CD4-positive, alpha-beta T cell (primary cell): ENCODE data around the gene POLG2. TPM values are rescaled to one million over a fixed set of nuclear protein-coding genes. Genes with fewer than 3 reads are reported as not detected.

ENCODE experiments used
- ATAC-seq: fragments of 200-7000 bp; cut with Tn5 transposase; one replicate; pipeline ENCODE4 v1.10.0; 2022; ENCODE audit warnings: mild to moderate bottlenecking; ENCODE audit not compliant: poor library complexity
- CTCF ChIA-PET: fragments of 350-600 bp; sonication (Branson Sonifier 250); formaldehyde crosslinking; loops from one replicate; lab custom pipeline; 2021; ENCODE audit warnings: antibody characterized with exemption, inconsistent platforms; lab: Charles Lee
- POLR2A ChIA-PET: fragments of 350-600 bp; sonication (Branson Sonifier 250); formaldehyde crosslinking; loops from one replicate; lab custom pipeline; 2021; ENCODE audit warnings: antibody characterized with exemption, inconsistent platforms; lab: Charles Lee
- DNase-seq, 14 experiments: peaks; one replicate each; pipeline ENCODE4 v3.0.0-alpha.2; 2013 to 2020; ENCODE audit warnings: mixed read lengths in 2 of 14
- H3K27ac ChIP-seq, 2 donors: one replicate each; pipeline versions ENCODE4 v1.5.1 to v1.7.0; 2013; ENCODE audit warnings: low read length in 2 of 2, low read depth in 1 of 2, mild to moderate bottlenecking in 1 of 2
- H3K27me3 ChIP-seq, 2 experiments: 1 replicate in 1 of 2; 2 replicates in 1 of 2; pipeline versions ENCODE4 v1.6.1 to v1.7.0; 2013; ENCODE audit warnings: low read length in 2 of 2, control low read depth in 1 of 2, mild to moderate bottlenecking in 1 of 2, moderate library complexity in 1 of 2; ENCODE audit not compliant: insufficient read depth in 2 of 2, control insufficient read depth in 1 of 2
- H3K36me3 ChIP-seq: one replicate; pipeline ENCODE4 v1.6.1; 2013; ENCODE audit warnings: low read length, control low read depth; ENCODE audit not compliant: insufficient read depth
- H3K4me1 ChIP-seq: one replicate; pipeline ENCODE4 v1.6.1; 2013; ENCODE audit warnings: low read length, control low read depth; ENCODE audit not compliant: insufficient read depth
- H3K4me3 ChIP-seq: one replicate; pipeline ENCODE4 v1.5.1; 2013; ENCODE audit warnings: mild to moderate bottlenecking, low read length, moderate library complexity
- H3K9me3 ChIP-seq, 2 experiments: 1 replicate in 1 of 2; 2 replicates in 1 of 2; pipeline versions ENCODE4 v1.6.1 to v1.7.0; 2013; ENCODE audit warnings: low read length in 2 of 2, mild to moderate bottlenecking in 2 of 2, control low read depth in 1 of 2, moderate library complexity in 1 of 2; ENCODE audit not compliant: control insufficient read depth in 1 of 2, insufficient read depth in 1 of 2
- H3K27ac Mint-ChIP-seq: one replicate; pipeline ENCODE4 v1.8.0; 2020; ENCODE audit warnings: mixed read lengths
- H3K27me3 Mint-ChIP-seq: one replicate; pipeline ENCODE4 v1.8.0; 2021; ENCODE audit warnings: mixed read lengths
- H3K36me3 Mint-ChIP-seq: one replicate; pipeline ENCODE4 v1.8.0; 2021; ENCODE audit warnings: low read depth, mixed read lengths
- H3K4me1 Mint-ChIP-seq: one replicate; pipeline ENCODE4 v1.8.0; 2021; ENCODE audit warnings: low read depth, mixed read lengths
- H3K4me3 Mint-ChIP-seq: one replicate; pipeline ENCODE4 v1.8.0; 2020; ENCODE audit warnings: mild to moderate bottlenecking, mixed read lengths
- H3K9me3 Mint-ChIP-seq: one replicate; pipeline ENCODE4 v1.8.0; 2020; ENCODE audit warnings: mixed read lengths
- intact Hi-C, 2 experiments: fragments of 100-400 bp; cut with DNase I in 1 of 2; cut with micrococcal nuclease in 1 of 2; formaldehyde crosslinking; loops; one replicate each; pipeline versions ENCODE4 v1.15.1 to v1.9.0; 2023 to 2025; cut with DNase I, micrococcal nuclease
- total RNA-seq, 174 experiments: library from RNA in 2 of 174; stranded (reverse) in 2 of 174; gene quantifications; one replicate each; pipeline ENCODE4 v1.2.3 and lab custom pipeline; 2021 to 2026
- TF ChIP-seq, protein P1 (sequence below): fragments of 200-600 bp; IDR thresholded peaks from one replicate; pipeline ENCODE4 v1.8.0; 2022; ENCODE audit warnings: antibody characterized with exemption, mild to moderate bottlenecking

The POLG2 gene
- total RNA-seq, 2 experiments from 2014 or later, result 32.8 to 34.1 TPM

- POLR2A ChIA-PET, result interaction anchor here (0.9 to 10.7 kb wide), 4 partner anchors 5 to 152 kb away, joined by 3 to 453 read pairs (median 4); partner anchors contain the start of genes CEP95 and DDX5
- ATAC-seq, result no peak
- CTCF ChIA-PET, result interaction anchor here (0.6 kb wide), 1 partner anchor 60 kb away, joined by 3 read pairs; no protein-coding TSS in a partner anchor
- Mint-ChIP-seq H3K27ac (peak overlapping the region; percentile 99), H3K4me1 (peaks cover 92% of the 10 kb centered on the region), H3K36me3 (peaks cover 91% of the 10 kb centered on the region), H3K4me3 (peak overlapping the region; percentile 6), H3K9me3 (no peaks in the 10 kb centered on the region), H3K27me3 (no peaks in the 10 kb centered on the region)
- H3K9me3 ChIP-seq, result no peaks in the 10 kb centered on the region
- H3K36me3 ChIP-seq, result peaks cover 72% of the 10 kb centered on the region
- no peaks in the 10 kb centered on the region for H3K27me3 ChIP-seq
- peaks cover 48% of the 10 kb centered on the region for H3K4me1 ChIP-seq
- intact Hi-C loops, result loop anchor here (5.0 to 10.0 kb wide), 5 partner anchors 178 to 725 kb away; partner anchors contain the start of genes CCDC47 (in 1 of the 2), DDX42 (in 1 of the 2), ICAM2 (in 1 of the 2) and TEX2 (in 1 of the 2)
- TF ChIP-seq, protein P1, sequence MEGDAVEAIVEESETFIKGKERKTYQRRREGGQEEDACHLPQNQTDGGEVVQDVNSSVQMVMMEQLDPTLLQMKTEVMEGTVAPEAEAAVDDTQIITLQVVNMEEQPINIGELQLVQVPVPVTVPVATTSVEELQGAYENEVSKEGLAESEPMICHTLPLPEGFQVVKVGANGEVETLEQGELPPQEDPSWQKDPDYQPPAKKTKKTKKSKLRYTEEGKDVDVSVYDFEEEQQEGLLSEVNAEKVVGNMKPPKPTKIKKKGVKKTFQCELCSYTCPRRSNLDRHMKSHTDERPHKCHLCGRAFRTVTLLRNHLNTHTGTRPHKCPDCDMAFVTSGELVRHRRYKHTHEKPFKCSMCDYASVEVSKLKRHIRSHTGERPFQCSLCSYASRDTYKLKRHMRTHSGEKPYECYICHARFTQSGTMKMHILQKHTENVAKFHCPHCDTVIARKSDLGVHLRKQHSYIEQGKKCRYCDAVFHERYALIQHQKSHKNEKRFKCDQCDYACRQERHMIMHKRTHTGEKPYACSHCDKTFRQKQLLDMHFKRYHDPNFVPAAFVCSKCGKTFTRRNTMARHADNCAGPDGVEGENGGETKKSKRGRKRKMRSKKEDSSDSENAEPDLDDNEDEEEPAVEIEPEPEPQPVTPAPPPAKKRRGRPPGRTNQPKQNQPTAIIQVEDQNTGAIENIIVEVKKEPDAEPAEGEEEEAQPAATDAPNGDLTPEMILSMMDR, result no peak
- no peak overlapping the region for H3K4me3 ChIP-seq
- H3K27ac ChIP-seq, result no peak overlapping the region
- DNase-seq, result peak in 2 of 14 experiments; percentile 37 to 43
Measured at GRCh38 chr17:64499805-64500486, 3.1 kb upstream of the POLG2 start.

DNA sequence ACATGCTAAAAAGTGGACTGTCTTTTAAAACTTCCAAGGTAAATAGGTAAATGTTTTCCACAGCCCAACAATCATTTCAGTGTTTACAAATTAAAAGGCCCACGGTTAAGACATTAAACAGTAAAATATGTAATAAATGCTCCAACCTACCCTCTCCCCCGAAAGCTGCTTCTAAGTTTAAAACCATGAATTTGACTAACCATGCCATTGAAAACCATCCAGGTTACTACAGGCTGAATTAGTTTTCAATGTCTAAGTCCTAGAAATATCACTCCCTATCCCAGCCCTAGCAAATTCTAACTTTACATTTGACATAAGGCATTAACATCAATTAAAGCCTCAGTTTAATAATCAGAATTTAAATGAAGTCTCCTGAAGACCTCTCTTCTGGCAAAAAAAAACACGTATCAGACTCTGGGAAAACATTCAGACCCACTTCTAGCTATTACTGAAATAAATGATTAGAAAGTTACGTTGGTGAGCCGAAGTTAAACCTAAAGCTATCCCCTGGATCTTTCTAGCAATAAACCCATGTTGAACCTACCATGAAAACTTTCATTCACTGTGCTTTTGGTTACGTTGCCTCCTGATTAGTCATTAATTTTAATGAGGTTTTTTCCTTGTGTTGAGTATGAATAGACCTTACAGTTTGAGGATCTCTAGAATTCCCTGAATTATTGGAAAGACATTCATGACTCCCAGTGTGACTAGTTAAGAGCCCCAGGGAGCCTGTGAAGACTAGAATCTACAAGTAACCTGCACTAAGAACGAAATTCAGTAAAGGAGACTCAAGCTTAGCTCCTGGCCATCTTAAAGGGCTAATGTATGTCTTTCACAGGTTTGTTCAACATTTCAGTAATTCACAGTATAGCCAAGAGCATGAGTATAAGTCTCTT, 1.7 kb upstream of the POLG2 start:
- Histone ChIP-seq H3K36me3 (peaks cover 59% of the 10 kb centered on the region), H3K4me1 (peaks cover 43% of the 10 kb centered on the region), H3K9me3 (no peaks in the 10 kb centered on the region), H3K27ac (no peak overlapping the region), H3K27me3 (no peaks in the 10 kb centered on the region), H3K4me3 (no peak overlapping the region)
- ATAC-seq, result no peak
- DNase-seq, result peak in 2 of 14 experiments; percentile 29 to 37
- intact Hi-C loops, result loop anchor here (5.0 to 10.0 kb wide), 3 partner anchors 176 to 724 kb away; partner anchors contain the start of genes CCDC47 (in 1 of the 2), DDX42 (in 1 of the 2) and TEX2 (in 1 of the 2)
- Mint-ChIP-seq H3K9me3 (no peaks in the 10 kb centered on the region), H3K27ac (peak overlapping the region; percentile 99), H3K36me3 (peaks cover 87% of the 10 kb centered on the region), H3K4me3 (peak overlapping the region; percentile 100), H3K4me1 (peaks cover 92% of the 10 kb centered on the region), H3K27me3 (no peaks in the 10 kb centered on the region)
- ChIA-PET POLR2A (interaction anchor here (0.7 to 10.7 kb wide), 7 partner anchors 6 to 353 kb away, joined by 3 to 453 read pairs (median 5); partner anchors contain the start of genes CEP95 and DDX5), CTCF (interaction anchor here (1.2 to 3.8 kb wide), 2 partner anchors 8 to 80 kb away, joined by 3 to 40 read pairs; partner anchors contain the start of genes CEP95 and DDX5)
- TF ChIP-seq, protein P1, result no peak

DNA sequence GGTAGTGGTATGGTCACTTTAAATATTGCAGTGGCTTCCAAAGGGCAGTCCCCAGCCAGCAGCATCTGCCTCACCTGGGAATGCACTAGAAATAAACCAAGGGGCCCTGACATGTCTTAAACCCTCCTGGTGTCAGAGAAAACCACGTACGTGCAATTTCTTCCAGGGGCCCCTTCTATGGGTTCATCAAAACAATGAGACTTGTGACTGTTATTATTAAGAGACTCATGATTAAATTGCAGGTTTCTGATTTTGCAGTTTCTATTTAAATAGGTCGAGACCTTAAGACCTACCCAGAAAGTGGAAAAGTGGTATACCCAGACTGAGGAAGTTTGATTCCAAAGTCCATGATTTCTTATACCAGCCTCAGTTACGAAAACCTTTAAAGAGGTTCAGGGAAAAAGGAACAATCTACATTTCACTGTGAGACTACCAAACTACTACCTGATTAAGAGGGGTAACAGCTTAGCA, 746 bp upstream of the POLG2 start:
- TF ChIP-seq, protein P1, result peak; percentile 14
- Mint-ChIP-seq H3K9me3 (no peaks in the 10 kb centered on the region), H3K4me3 (peak overlapping the region; percentile 100), H3K4me1 (peaks cover 87% of the 10 kb centered on the region), H3K36me3 (peaks cover 83% of the 10 kb centered on the region), H3K27ac (peak overlapping the region; percentile 99), H3K27me3 (no peaks in the 10 kb centered on the region)
- POLR2A ChIA-PET, result interaction anchor here (1.0 to 10.7 kb wide), 12 partner anchors 7 to 477 kb away, joined by 3 to 453 read pairs (median 6); partner anchors contain the start of genes CEP95, DDX5 and ICAM2
- ATAC-seq (peak; percentile 16), DNase-seq (no peak)
- Histone ChIP-seq H3K9me3 (no peaks in the 10 kb centered on the region), H3K4me3 (peak overlapping the region; percentile 77), H3K36me3 (peaks cover 55% of the 10 kb centered on the region), H3K27me3 (no peaks in the 10 kb centered on the region), H3K27ac (peak overlapping the region; percentile 85 to 91), H3K4me1 (peaks cover 44% of the 10 kb centered on the region)
- intact Hi-C loops, result loop anchor here (1.0 to 10.0 kb wide), 4 partner anchors 9 to 723 kb away; partner anchors contain the start of genes CEP95 (in 2 of the 2), DDX5 (in 2 of the 2), CCDC47 (in 1 of the 2) and DDX42 (in 1 of the 2)
- CTCF ChIA-PET, result interaction anchor here (0.7 to 3.8 kb wide), 3 partner anchors 9 to 79 kb away, joined by 3 to 40 read pairs (median 3); partner anchors contain the start of genes CEP95 and DDX5
